ENCODE measurements around the gene EMSY. TPM values are rescaled to one million over a fixed set of nuclear protein-coding genes. Genes with fewer than 3 reads are reported as not detected.

The EMSY gene
- total RNA-seq, 1 experiment from 2014 or later, result 52.4 TPM

GRCh38 chr11:76587820-76588454 is 143.1 kb downstream of the EMSY start:
- no peak for DNase-seq (ENCODE audit: low spot score)
- no peaks in the 10 kb centered on the region for H3K9me3 ChIP-seq (ENCODE audit: low read depth, low read length, poor library complexity, severe bottlenecking)
- H3K36me3 ChIP-seq (ENCODE audit: insufficient read depth, low read length, poor library complexity, severe bottlenecking), result no peaks in the 10 kb centered on the region
- H3K4me1 ChIP-seq (ENCODE audit: insufficient read depth, low read length, poor library complexity, severe bottlenecking), result no peaks in the 10 kb centered on the region
- no TSS peak for BruUV-seq (replicated peaks)
- TF ChIP-seq EZH2 (IDR thresholded peaks at IDR 0.05; ENCODE audit: borderline replicate concordance, low read depth, low read length, poor library complexity, severe bottlenecking), result no peak
- TF ChIP-seq CTCF (conservative IDR thresholded peaks at IDR 0.05; ENCODE audit: low read depth, low read length), result no peak
- no peak overlapping the region for H3K27ac ChIP-seq (ENCODE audit: low read depth, low read length, poor library complexity, severe bottlenecking)
- CTCF ChIA-PET, result no interaction called here
- H3K27me3 ChIP-seq (replicated peaks; ENCODE audit: insufficient read depth, low read depth, low read length, poor library complexity), result no peaks in the 10 kb centered on the region
- intact Hi-C loops (cut with micrococcal nuclease; ENCODE audit: unreplicated experiment), result no loop called here
- no peak overlapping the region for H3K4me3 ChIP-seq (ENCODE audit: low read depth, low read length, poor library complexity, severe bottlenecking)
- POLR2A ChIA-PET (ENCODE audit: low non-redundant PET), result no interaction called here

GRCh38 chr11:76588455-76589325 is 143.9 kb downstream of the EMSY start:
- Histone ChIP-seq H3K27me3 (replicated peaks; ENCODE audit: insufficient read depth, low read depth, low read length, poor library complexity) (no peaks in the 10 kb centered on the region), H3K4me1 (ENCODE audit: insufficient read depth, low read length, poor library complexity, severe bottlenecking) (no peaks in the 10 kb centered on the region), H3K27ac (ENCODE audit: low read depth, low read length, poor library complexity, severe bottlenecking) (no peak overlapping the region), H3K4me3 (ENCODE audit: low read depth, low read length, poor library complexity, severe bottlenecking) (no peak overlapping the region), H3K36me3 (ENCODE audit: insufficient read depth, low read length, poor library complexity, severe bottlenecking) (no peaks in the 10 kb centered on the region), H3K9me3 (ENCODE audit: low read depth, low read length, poor library complexity, severe bottlenecking) (no peaks in the 10 kb centered on the region)
- ChIA-PET POLR2A (ENCODE audit: low non-redundant PET) (no interaction called here), CTCF (no interaction called here)
- no peak for DNase-seq (ENCODE audit: low spot score)
- no TSS peak for BruUV-seq (replicated peaks)
- intact Hi-C loops (cut with micrococcal nuclease; ENCODE audit: unreplicated experiment), result no loop called here
- TF ChIP-seq CTCF (conservative IDR thresholded peaks at IDR 0.05; ENCODE audit: low read depth, low read length) (no peak), EZH2 (IDR thresholded peaks at IDR 0.05; ENCODE audit: borderline replicate concordance, low read depth, low read length, poor library complexity, severe bottlenecking) (no peak)

GRCh38 chr11:76589477-76589876 is 144.7 kb downstream of the EMSY start:
- POLR2A ChIA-PET (ENCODE audit: low non-redundant PET), result no interaction called here
- TF ChIP-seq CTCF (conservative IDR thresholded peaks at IDR 0.05; ENCODE audit: low read depth, low read length), result no peak
- TF ChIP-seq EZH2 (IDR thresholded peaks at IDR 0.05; ENCODE audit: borderline replicate concordance, low read depth, low read length, poor library complexity, severe bottlenecking), result no peak
- Histone ChIP-seq H3K27me3 (replicated peaks; ENCODE audit: insufficient read depth, low read depth, low read length, poor library complexity) (no peaks in the 10 kb centered on the region), H3K36me3 (ENCODE audit: insufficient read depth, low read length, poor library complexity, severe bottlenecking) (no peaks in the 10 kb centered on the region), H3K27ac (ENCODE audit: low read depth, low read length, poor library complexity, severe bottlenecking) (no peak overlapping the region), H3K9me3 (ENCODE audit: low read depth, low read length, poor library complexity, severe bottlenecking) (no peaks in the 10 kb centered on the region), H3K4me1 (ENCODE audit: insufficient read depth, low read length, poor library complexity, severe bottlenecking) (no peaks in the 10 kb centered on the region), H3K4me3 (ENCODE audit: low read depth, low read length, poor library complexity, severe bottlenecking) (no peak overlapping the region)
- BruUV-seq (replicated peaks), result no TSS peak
- intact Hi-C loops (cut with micrococcal nuclease; ENCODE audit: unreplicated experiment), result no loop called here
- CTCF ChIA-PET, result no interaction called here
- no peak for DNase-seq (ENCODE audit: low spot score)
